ENCODE measurements around the gene HSP90AA1. TPM values are rescaled to one million over a fixed set of nuclear protein-coding genes. Genes with fewer than 3 reads are reported as not detected.

The HSP90AA1 gene
- total RNA-seq, 2 donors from 2014 or later = 357 to 1,349 TPM

Other genes starting within 250 kb of the HSP90AA1 start
- 100 to 1,000 TPM; 345 to 359 TPM for gene DYNC1H1, start 122.5 kb downstream of the HSP90AA1 start, total RNA-seq
- gene WDR20, start 52.9 kb upstream of the HSP90AA1 start, total RNA-seq = 10 to 100 TPM; 30.0 to 31.2 TPM
- 1 to 10 TPM; 4.8 to 6.9 TPM for gene MOK, start 218.1 kb upstream of the HSP90AA1 start, total RNA-seq
- gene ZNF839, start 232.7 kb upstream of the HSP90AA1 start, total RNA-seq = 10 to 100 TPM in 1 of 2 donors, 1 to 10 TPM in 1; 7.2 to 11.0 TPM